Right forelimb (tissue), 1 donor: Measurements from ENCODE around the gene TDRD6.
"Not testable (repeated sequence)": the region's sequence is repeated elsewhere in the genome, so short reads cannot be mapped to it uniquely, and the experiment has no call there.

Source experiments
- DNase-seq: peaks from one replicate; pipeline ENCODE4 v3.0.0-alpha.2; 2018

Gene TDRD6, protein sequence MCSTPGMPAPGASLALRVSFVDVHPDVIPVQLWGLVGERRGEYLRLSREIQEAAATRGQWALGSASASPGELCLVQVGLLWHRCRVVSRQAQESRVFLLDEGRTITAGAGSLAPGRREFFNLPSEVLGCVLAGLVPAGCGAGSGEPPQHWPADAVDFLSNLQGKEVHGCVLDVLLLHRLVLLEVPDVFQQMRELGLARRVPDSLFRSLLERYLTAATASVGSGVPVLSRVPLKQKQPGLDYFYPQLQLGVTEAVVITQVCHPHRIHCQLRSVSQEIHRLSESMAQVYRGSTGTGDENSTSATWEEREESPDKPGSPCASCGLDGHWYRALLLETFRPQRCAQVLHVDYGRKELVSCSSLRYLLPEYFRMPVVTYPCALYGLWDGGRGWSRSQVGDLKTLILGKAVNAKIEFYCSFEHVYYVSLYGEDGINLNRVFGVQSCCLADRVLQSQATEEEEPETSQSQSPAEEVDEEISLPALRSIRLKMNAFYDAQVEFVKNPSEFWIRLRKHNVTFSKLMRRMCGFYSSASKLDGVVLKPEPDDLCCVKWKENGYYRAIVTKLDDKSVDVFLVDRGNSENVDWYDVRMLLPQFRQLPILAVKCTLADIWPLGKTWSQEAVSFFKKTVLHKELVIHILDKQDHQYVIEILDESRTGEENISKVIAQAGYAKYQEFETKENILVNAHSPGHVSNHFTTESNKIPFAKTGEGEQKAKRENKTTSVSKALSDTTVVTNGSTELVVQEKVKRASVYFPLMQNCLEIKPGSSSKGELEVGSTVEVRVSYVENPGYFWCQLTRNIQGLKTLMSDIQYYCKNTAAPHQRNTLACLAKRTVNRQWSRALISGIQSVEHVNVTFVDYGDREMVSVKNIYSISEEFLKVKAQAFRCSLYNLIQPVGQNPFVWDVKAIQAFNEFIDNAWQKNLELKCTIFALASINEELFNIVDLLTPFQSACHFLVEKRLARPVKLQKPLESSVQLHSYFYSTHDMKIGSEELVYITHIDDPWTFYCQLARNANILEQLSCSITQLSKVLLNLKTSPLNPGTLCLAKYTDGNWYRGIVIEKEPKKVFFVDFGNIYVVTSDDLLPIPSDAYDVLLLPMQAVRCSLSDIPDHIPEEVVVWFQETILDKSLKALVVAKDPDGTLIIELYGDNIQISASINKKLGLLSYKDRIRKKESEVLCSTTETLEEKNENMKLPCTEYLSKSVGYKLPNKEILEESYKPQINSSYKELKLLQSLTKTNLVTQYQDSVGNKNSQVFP (N-terminal part only)

DNA sequence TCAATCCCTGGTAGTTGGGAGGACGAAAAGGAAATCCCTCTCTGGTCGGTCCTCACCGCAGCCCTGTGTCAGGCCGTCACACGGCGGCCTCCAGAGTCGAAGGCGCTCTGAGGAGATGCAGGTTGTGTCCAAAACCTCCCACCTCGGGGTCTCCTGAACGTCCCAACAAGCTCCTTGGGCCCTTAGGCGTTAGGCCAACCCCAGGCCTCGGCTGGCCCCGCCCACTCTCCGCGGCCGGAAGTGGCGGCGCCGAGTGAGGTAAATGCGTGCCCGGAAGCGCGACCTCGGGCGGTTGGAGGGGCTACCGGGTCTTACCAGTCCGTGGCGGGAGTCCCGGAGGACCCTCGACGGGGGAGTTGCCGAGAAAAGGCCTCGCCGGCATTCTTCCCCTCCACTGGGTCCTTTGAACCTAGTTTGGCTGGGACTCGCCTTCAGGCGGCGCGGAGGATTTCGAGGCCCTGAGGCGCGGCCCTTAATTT lies at the start of gene TDRD6:
TDRD6 (plus strand) TSS at position 267 of the 479 bp plus-strand sequence. CDS start 244 bp downstream, outside the sequence.
- DNase-seq = no peak

DNA sequence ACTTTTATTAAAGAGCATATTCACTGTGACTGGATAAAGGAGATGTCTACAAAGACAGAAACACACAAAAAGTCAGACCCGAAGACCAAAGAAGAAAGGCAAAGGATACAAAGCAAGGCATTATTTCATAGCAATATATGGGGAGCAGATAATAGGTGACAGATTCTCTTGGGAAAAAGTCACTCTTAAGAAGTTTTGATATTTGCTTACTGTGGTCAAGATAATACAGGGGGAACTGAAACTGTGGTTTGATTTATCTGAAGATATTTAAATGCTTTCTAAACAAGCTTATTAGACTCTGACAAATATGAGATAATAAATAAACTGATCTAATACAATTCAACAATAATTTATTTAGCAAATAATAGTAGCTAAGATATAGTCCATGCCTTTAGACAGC lies 49.8 kb upstream of the TDRD6 start:
- no peak for DNase-seq

GRCh38 chr6:46638650-46639049 lies 49.0 kb upstream of the TDRD6 start:
- no peak for DNase-seq

- no peak for DNase-seq
Observed at GRCh38 chr6:46642928-46643751, 44.5 kb upstream of the TDRD6 start.

DNA sequence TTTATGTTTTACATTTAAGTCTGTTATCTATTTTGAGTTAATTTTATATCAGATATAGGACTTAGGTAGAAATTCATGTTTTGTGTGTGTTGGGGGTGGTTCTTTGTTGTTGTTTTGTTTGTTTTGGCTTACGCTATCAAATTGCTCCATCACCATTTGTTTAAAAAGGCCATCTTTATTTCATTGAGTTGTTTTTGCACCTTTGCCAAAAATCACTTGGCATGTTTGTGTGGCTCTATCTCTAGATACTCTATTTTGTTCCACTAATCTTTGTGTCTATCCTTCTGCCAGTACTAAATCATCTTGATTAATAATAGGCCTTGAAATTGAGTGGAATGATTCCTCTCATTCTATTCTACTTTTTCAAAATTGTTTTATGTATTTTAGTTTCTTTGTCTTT lies 42.4 kb upstream of the TDRD6 start:
- no peak for DNase-seq

DNA sequence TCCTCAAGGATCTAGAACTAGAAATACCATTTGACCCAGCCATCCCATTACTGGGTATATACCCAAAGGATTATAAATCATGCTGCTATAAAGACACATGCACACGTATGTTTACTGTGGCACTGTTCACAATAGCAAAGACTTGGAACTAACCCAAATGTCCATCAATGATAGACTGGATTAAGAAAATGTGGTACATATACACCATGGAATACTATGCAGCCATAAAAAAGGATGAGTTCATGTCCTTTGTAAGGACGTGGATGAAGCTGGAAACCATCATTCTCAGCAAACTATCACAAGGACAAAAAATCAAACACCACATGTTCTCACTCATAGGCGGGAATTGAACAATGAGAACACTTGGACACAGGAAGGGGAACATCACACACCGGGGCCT lies 39.6 kb upstream of the TDRD6 start:
- DNase-seq = not testable (repeated sequence)

- no peak for DNase-seq
Observed at GRCh38 chr6:46648869-46649492, 38.7 kb upstream of the TDRD6 start.

DNA sequence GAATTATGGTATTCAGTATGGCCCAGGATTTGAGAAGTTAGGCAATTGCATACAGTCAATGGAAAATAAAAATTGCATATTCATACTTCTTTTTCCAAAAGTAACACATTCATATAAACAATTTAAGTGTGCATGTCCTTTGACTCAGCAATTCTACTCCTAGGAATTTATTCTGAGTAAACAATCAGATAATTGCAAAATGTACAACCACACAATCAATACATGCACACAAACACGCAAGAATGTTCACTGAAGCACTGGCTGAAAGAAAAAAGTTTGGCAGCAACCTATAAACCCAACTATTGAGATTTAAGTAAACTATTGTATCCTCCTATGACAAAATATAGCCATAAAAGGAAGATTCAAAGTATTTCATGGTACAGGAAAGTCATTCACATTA lies 36.7 kb upstream of the TDRD6 start:
- no peak for DNase-seq

GRCh38 chr6:46651816-46652215 lies 35.9 kb upstream of the TDRD6 start:
- DNase-seq = no peak

- no peak for DNase-seq
Observed at GRCh38 chr6:46652232-46652602, 35.5 kb upstream of the TDRD6 start.

DNA sequence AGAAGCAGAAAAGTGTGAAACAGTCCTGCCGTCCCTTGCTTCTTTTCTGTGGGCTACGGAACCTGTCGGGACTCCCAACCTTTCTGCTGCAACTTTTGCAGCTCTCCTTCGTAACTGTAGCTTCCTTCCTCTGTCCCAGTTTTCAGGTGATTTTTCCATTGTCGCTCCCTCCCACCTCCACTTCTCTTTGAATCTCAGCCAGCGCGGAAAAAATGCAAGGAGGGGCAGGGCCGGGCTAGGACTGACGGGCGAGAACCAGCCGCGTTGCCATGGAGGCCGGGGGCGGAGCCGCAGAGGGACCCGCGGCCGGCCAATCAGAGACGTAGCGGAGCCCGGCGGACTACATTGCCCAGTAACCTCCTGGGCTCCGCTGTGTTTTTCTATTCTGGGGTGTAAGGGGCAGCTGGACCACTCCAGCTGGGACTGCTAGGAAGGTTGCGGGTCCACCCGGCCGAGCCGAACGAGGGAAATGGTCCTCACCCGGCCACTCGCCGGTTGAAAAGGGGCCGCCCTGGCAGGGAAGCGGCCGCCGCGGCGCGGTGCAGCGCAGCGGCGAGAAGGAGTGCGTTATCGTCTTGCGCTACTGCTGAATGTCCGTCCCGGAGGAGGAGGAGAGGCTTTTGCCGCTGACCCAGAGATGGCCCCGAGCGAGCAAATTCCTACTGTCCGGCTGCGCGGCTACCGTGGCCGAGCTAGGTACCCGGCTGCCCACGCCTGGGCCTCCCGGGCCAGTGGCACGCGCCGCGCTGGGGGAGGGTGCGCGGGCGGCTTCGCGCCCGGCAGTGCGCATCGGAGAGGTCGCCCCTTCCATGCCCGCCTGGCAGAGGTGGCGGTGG lies 34.9 kb upstream of the TDRD6 start, which contains the start of the genes CYP39A1 and SLC25A27:
CYP39A1 (minus strand) TSS at position 216 of the 836 bp plus-strand sequence. CDS start 236 bp downstream, outside the sequence.
SLC25A27 (plus strand) TSS at position 373 of the 836 bp plus-strand sequence; CDS start at position 591, 218 bp downstream.
- peak; percentile 93 for DNase-seq

DNA sequence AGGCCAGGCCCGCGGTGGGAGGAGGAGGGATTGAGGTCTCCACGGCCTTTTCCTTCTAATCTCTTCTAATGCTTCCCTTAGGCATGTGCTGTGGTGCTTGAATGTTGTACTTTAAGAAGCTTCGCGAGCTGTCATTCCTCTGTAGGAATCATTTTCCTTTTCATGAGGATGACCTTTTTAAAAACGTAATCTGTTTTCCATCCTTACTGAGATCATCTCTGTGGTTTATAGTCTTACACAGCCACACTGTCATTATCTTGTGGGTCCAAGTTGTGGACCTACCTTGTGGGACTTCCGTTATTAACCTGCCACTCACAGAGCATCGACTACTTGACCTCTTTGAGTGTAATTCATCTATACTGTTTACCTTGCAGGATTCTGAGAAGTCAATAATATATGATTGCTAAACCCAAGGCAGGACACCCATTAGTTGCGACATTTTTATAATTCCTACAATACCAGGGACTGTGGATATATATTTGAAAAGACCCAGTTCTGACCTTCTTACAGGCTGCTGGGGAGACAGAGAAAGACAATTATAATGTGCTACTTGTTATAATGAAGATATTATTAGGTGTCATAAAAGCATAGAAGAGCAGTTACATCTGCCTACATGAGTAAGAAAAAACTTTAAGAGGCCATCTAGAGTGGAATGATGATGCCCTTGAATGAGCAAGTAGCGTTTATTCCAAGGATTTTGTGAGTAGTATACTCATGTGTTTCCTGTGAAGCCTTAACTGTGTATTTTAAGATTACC lies 34.1 kb upstream of the TDRD6 start:
- no peak for DNase-seq

GRCh38 chr6:46655803-46656202 lies 31.9 kb upstream of the TDRD6 start:
- no peak for DNase-seq

DNA sequence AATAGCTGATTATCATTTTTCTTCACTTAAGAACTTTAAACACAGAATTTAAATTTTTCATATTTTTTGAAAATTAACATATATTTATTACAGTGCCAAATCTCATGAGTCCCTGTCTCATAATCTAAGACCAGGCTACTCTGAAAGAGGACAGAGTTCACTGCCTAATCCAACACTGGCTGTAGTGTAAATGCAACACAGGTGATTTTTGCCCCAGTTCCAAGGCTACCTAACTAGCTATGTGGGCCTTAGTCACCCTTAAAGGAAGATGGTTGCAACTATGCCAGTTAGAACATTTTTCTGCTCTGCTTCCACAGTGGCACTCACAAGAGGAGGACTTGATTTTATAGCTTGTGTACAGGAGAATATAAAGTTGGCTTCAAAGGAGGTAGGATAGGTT lies 30.0 kb upstream of the TDRD6 start:
- DNase-seq = no peak

DNA sequence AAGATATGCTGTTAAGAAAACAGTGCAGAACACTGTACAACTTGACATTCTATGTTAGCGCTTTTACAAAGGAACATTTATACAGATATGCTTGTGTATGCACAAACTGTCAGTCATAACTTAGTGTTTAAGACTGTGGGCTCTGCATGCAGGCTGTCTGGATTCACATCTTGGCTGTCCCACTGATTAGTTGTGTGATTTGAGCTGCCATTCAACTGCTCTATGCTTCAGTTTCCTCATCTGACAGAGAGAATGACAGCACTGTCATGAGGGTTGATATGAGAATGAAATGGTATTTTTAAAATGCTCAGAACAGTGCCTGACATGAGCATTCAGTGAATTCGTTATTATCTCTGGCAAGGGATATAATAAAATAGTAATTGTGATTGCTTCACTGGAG lies 26.2 kb upstream of the TDRD6 start:
- no peak for DNase-seq

- DNase-seq = no peak
Observed at GRCh38 chr6:46667377-46667776, 20.3 kb upstream of the TDRD6 start.

DNA sequence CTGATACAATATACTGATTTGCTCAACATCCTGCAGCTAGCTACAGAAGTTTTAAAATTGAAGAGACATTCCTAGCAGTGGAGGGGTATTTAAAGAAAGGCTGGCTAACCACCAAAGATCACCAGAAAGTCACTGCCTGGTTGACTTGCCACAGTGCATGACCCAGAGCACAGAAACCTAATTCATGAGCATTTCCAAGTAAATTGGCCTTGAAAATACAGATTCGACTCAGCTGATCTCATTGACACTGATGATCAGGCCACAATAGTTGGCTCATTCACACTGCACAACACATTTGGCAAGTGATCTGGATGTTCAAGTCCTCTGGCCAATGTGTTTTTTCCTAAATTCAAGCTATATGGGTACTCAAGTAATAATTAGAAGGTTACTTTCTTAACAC lies 13.3 kb upstream of the TDRD6 start:
- DNase-seq = no peak

DNA sequence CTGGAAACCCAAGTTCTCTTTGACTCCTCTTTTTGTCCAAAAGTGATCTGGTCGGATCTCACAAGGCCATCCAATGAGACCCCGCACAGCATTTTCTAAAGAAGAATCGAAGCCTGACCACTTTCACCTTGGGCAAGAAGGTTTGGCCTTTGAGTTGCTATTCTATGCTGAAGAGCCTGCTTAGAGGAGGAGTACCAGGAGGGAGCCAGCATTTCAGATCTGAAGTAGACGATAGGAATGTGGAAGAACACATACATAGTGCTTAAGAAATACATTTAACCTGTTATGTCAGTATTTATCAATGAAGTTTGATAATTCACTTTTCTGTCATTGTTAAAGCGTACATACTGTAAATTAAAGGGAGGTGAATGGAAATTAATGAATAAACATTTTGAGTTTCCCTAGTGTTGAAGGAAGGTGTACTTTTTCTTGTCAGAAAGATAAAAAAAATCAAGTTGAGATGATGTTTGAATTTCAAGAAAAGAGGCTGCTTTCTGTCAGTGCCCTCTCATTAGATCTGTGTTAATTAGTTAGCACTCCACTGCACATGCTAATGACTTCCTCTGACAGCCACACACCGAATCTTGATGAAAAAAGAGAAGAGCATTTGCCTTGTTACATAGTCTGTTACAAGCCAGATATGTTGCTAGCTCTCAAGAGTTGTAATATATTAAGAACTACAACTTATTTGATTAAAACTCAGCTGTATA lies 10.9 kb upstream of the TDRD6 start:
- DNase-seq = no peak

DNA sequence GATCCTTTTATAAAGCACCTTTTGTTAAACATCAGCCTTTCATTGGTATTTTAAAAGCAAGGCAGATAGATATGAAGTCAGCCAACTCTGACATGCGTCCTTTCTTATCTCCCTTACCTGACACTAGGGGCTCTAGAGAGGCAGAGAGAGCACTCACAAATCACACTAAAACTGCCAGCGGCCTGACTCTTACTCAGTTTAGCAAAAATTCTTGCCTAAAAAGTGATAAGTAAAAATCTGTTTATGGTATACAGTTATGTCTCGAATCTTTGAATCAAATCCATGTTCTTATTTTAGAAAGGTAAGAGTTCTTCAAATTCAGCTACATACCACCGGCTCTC lies 10.4 kb upstream of the TDRD6 start:
- DNase-seq = no peak
